Measurements from ENCODE around the gene STAG3.

Gene STAG3

GRCh38 chr7:100155553-100156317 lies 22.0 kb upstream of the STAG3 start:
- no peak overlapping the region for H3K27ac ChIP-seq (ENCODE audit: low read length)
- no CpG with 5 or more reads among the region's 20 CpGs for WGBS (ENCODE audit: insufficient coverage, insufficient read length)
- no peaks in the 10 kb centered on the region; the same call in none of the 2 replicates for H3K4me1 ChIP-seq (ENCODE audit: control insufficient read depth, insufficient read depth, low read length)
- no peaks in the 10 kb centered on the region for H3K9me3 ChIP-seq (ENCODE audit: control insufficient read depth, insufficient read depth, low read length)
- peaks cover 27% of the 10 kb centered on the region for H3K36me3 ChIP-seq (ENCODE audit: control insufficient read depth, insufficient read depth, low read length)
- H3K4me3 ChIP-seq (ENCODE audit: low read length), result no peak overlapping the region
- DNase-seq (ENCODE audit: low read depth, low spot score), result no peak
- H3K27me3 ChIP-seq (ENCODE audit: control insufficient read depth, insufficient read depth, low read length), result no peaks in the 10 kb centered on the region

- Histone ChIP-seq H3K9me3 (ENCODE audit: control insufficient read depth, insufficient read depth, low read length) (no peaks in the 10 kb centered on the region), H3K27me3 (ENCODE audit: control insufficient read depth, insufficient read depth, low read length) (no peaks in the 10 kb centered on the region), H3K27ac (ENCODE audit: low read length) (no peak overlapping the region), H3K36me3 (ENCODE audit: control insufficient read depth, insufficient read depth, low read length) (peaks cover 27% of the 10 kb centered on the region), H3K4me1 (ENCODE audit: control insufficient read depth, insufficient read depth, low read length) (no peaks in the 10 kb centered on the region; the same call in none of the 2 replicates), H3K4me3 (ENCODE audit: low read length) (no peak overlapping the region)
- WGBS (ENCODE audit: insufficient coverage, insufficient read length), result no CpG with 5 or more reads among the region's 16 CpGs
- DNase-seq (ENCODE audit: low read depth, low spot score), result no peak
Measured at GRCh38 chr7:100156331-100157068, 21.2 kb upstream of the STAG3 start.

GRCh38 chr7:100157069-100157333 lies 20.7 kb upstream of the STAG3 start:
- H3K9me3 ChIP-seq (ENCODE audit: control insufficient read depth, insufficient read depth, low read length), result no peaks in the 10 kb centered on the region
- H3K4me3 ChIP-seq (ENCODE audit: low read length), result no peak overlapping the region
- no peaks in the 10 kb centered on the region; the same call in none of the 2 replicates for H3K4me1 ChIP-seq (ENCODE audit: control insufficient read depth, insufficient read depth, low read length)
- no peaks in the 10 kb centered on the region for H3K27me3 ChIP-seq (ENCODE audit: control insufficient read depth, insufficient read depth, low read length)
- no peak for DNase-seq (ENCODE audit: low read depth, low spot score)
- H3K27ac ChIP-seq (ENCODE audit: low read length), result no peak overlapping the region
- peaks cover 27% of the 10 kb centered on the region for H3K36me3 ChIP-seq (ENCODE audit: control insufficient read depth, insufficient read depth, low read length)
- no CpG with 5 or more reads among the region's 5 CpGs for WGBS (ENCODE audit: insufficient coverage, insufficient read length)

GRCh38 chr7:100157334-100158228 lies 20.1 kb upstream of the STAG3 start:
- H3K4me1 ChIP-seq (ENCODE audit: control insufficient read depth, insufficient read depth, low read length), result no peaks in the 10 kb centered on the region; the same call in none of the 2 replicates
- no peaks in the 10 kb centered on the region for H3K27me3 ChIP-seq (ENCODE audit: control insufficient read depth, insufficient read depth, low read length)
- H3K36me3 ChIP-seq (ENCODE audit: control insufficient read depth, insufficient read depth, low read length), result peaks cover 27% of the 10 kb centered on the region
- no peaks in the 10 kb centered on the region for H3K9me3 ChIP-seq (ENCODE audit: control insufficient read depth, insufficient read depth, low read length)
- peak overlapping the region; percentile 80; the same call in 1 of the 2 replicates for H3K4me3 ChIP-seq (ENCODE audit: low read length)
- no CpG with 5 or more reads among the region's 32 CpGs for WGBS (ENCODE audit: insufficient coverage, insufficient read length)
- H3K27ac ChIP-seq (ENCODE audit: low read length), result no peak overlapping the region
- DNase-seq (ENCODE audit: low read depth, low spot score), result no peak

GRCh38 chr7:100158229-100159098 lies 19.3 kb upstream of the STAG3 start, which contains the start of gene TRAPPC14:
TSS of gene TRAPPC14 (minus strand) at chr7:100158723. CDS start at chr7:100158499, 224 bp downstream.
- H3K4me3 ChIP-seq (ENCODE audit: low read length), result peak within 1 kb of the TSS; percentile 80
- no peaks in the 10 kb centered on the region; the same call in none of the 2 replicates for H3K4me1 ChIP-seq (ENCODE audit: control insufficient read depth, insufficient read depth, low read length)
- no peaks in the 10 kb centered on the region for H3K9me3 ChIP-seq (ENCODE audit: control insufficient read depth, insufficient read depth, low read length)
- H3K27ac ChIP-seq (ENCODE audit: low read length), result no peak within 1 kb of the TSS
- peaks cover 24% of the 10 kb centered on the region for H3K36me3 ChIP-seq (ENCODE audit: control insufficient read depth, insufficient read depth, low read length)
- WGBS (ENCODE audit: insufficient coverage, insufficient read length), result no CpG with 5 or more reads among the region's 87 CpGs
- no peaks in the 10 kb centered on the region for H3K27me3 ChIP-seq (ENCODE audit: control insufficient read depth, insufficient read depth, low read length)
- peak; percentile 82 for DNase-seq (ENCODE audit: low read depth, low spot score)

GRCh38 chr7:100159099-100159623 lies 18.6 kb upstream of the STAG3 start:
- Histone ChIP-seq H3K27ac (ENCODE audit: low read length) (no peak overlapping the region), H3K9me3 (ENCODE audit: control insufficient read depth, insufficient read depth, low read length) (no peaks in the 10 kb centered on the region), H3K4me1 (ENCODE audit: control insufficient read depth, insufficient read depth, low read length) (no peaks in the 10 kb centered on the region; the same call in none of the 2 replicates), H3K36me3 (ENCODE audit: control insufficient read depth, insufficient read depth, low read length) (peaks cover 20% of the 10 kb centered on the region), H3K4me3 (ENCODE audit: low read length) (no peak overlapping the region; the same call in 1 of the 2 replicates), H3K27me3 (ENCODE audit: control insufficient read depth, insufficient read depth, low read length) (no peaks in the 10 kb centered on the region)
- no peak for DNase-seq (ENCODE audit: low read depth, low spot score)
- WGBS (ENCODE audit: insufficient coverage, insufficient read length), result no CpG with 5 or more reads among the region's 7 CpGs

GRCh38 chr7:100160067-100160466 lies 17.7 kb upstream of the STAG3 start:
- DNase-seq (ENCODE audit: low read depth, low spot score), result no peak
- H3K36me3 ChIP-seq (ENCODE audit: control insufficient read depth, insufficient read depth, low read length), result peaks cover 15% of the 10 kb centered on the region
- H3K27me3 ChIP-seq (ENCODE audit: control insufficient read depth, insufficient read depth, low read length), result no peaks in the 10 kb centered on the region
- H3K27ac ChIP-seq (ENCODE audit: low read length), result no peak overlapping the region
- H3K4me3 ChIP-seq (ENCODE audit: low read length), result no peak overlapping the region
- H3K9me3 ChIP-seq (ENCODE audit: control insufficient read depth, insufficient read depth, low read length), result no peaks in the 10 kb centered on the region
- WGBS (ENCODE audit: insufficient coverage, insufficient read length), result no CpG with 5 or more reads among the region's 18 CpGs
- no peaks in the 10 kb centered on the region; the same call in none of the 2 replicates for H3K4me1 ChIP-seq (ENCODE audit: control insufficient read depth, insufficient read depth, low read length)

- Histone ChIP-seq H3K27me3 (ENCODE audit: control insufficient read depth, insufficient read depth, low read length) (no peaks in the 10 kb centered on the region), H3K27ac (ENCODE audit: low read length) (no peak overlapping the region), H3K4me3 (ENCODE audit: low read length) (no peak overlapping the region), H3K9me3 (ENCODE audit: control insufficient read depth, insufficient read depth, low read length) (no peaks in the 10 kb centered on the region), H3K36me3 (ENCODE audit: control insufficient read depth, insufficient read depth, low read length) (no peaks in the 10 kb centered on the region), H3K4me1 (ENCODE audit: control insufficient read depth, insufficient read depth, low read length) (peaks cover 3% of the 10 kb centered on the region)
- no peak for DNase-seq (ENCODE audit: low read depth, low spot score)
- WGBS (ENCODE audit: insufficient coverage, insufficient read length), result no CpG with 5 or more reads among the region's 6 CpGs
Measured at GRCh38 chr7:100163006-100163531, 14.6 kb upstream of the STAG3 start.

- DNase-seq (ENCODE audit: low read depth, low spot score), result no peak
- Histone ChIP-seq H3K4me1 (ENCODE audit: control insufficient read depth, insufficient read depth, low read length) (peaks cover 3% of the 10 kb centered on the region), H3K27ac (ENCODE audit: low read length) (no peak overlapping the region), H3K9me3 (ENCODE audit: control insufficient read depth, insufficient read depth, low read length) (no peaks in the 10 kb centered on the region), H3K27me3 (ENCODE audit: control insufficient read depth, insufficient read depth, low read length) (no peaks in the 10 kb centered on the region), H3K36me3 (ENCODE audit: control insufficient read depth, insufficient read depth, low read length) (no peaks in the 10 kb centered on the region), H3K4me3 (ENCODE audit: low read length) (no peak overlapping the region)
- WGBS (ENCODE audit: insufficient coverage, insufficient read length), result no CpG with 5 or more reads among the region's 5 CpGs
Measured at GRCh38 chr7:100163871-100164270, 13.8 kb upstream of the STAG3 start.

Data from iPS DF 6.9 (cell line).